Measurements from ENCODE around the gene LHPP.

LHPP gene

DNA sequence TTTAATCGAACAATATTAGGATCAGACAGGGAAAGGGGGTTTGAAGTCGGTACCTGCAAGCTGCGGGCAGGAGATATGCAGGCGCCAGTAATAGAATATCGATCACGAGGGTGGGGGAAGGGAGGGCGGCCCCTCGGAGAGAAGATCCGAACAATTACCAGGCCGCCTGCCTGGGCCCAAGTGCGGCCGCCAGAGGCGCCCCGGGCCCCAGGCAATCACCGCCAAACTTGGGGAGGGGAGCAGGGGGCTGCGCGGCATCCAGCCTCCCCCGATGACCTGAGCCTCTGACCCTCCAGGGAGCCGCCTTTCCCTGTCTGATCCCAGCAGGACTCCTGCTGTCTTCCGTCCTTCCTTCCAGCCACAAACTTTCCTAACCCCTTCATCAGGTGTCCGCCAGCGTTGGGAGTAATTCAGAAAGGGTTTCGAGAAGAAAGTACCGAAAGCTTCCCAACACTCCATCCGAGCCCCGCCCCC lies 12.9 kb upstream of the LHPP start:
- DNase-seq: no peak

DNA sequence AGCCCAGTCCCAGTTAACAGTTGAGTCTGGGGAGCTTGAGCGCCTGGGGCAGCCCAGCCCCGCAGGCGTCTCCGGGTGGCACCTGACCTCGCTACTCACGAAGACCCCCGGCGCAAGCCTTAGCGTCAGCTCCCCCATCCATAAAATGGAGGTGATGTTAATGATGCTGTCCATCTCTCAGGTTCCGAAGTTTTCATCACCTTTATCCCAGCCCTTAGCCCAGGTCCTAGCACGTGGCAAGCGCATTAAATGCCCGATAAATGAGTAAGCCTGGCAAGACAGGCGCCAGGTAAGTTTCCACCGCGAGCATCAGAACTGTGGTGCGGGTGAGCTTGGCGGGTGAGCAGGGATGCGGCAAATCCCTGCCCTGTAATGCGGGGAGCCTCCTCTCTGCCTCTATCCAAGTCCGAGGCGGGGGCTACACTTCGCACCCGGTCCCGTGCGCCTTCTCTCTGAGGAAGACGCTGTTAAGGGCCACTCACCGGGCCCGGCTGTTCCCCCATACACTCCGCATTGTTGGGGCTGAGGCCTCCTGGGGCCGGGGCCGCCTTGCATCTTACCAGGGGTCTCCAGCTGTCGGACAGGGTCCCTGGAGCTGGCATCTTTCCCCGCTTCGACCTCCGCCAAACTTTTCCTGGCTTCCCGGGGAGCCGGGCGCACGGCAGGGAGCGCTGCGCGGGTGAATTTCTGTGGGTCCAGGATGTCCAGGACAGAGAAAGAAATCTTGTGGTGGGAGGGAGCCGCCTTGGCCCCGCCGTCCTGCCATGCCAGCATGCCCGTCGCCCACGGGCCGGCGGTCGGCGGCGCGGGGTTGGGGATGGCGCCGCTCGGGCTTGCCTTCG lies 12.2 kb upstream of the LHPP start:
- no peak for DNase-seq

DNA sequence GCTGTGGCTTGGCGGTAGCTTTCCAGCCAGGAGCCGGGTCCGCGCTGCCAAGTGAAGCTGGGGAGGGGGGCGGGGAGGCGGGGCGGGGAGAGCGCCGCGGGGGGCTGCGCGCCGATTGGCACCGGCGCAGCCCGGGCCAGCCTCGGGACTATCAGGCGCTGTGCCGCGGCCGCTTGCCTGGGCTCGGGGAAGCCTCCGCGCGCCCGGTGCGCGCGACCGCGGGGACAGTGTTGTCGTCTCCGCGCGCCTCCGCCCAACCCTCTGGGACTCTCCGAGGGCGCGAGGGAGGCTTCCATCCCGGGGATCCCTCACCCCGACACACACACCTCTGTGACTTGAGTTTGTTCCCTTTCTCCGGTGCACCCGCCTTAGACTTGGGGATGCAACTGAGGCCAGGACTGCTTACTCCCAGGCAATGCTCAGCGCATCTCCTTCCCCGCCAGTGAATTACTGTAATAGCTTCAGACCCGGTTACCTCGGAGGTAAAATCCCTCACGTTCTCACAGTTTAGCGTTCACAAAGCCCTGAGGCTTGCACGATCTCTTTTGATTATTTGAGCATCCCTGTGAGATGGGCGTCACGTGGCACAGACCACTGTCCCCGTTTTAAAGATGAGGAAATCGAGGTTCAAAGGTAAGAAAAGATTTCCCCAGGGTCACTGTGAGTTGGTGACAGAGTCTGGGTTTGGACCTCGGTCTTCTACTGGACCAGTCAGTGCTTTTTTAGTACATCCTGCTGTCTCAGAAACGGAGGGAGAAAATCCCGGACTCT lies 11.4 kb upstream of the LHPP start, which contains the start of gene NKX1-2:
Gene NKX1-2 (minus strand): TSS at position 24 of the 771 bp plus-strand sequence. CDS start 92 bp downstream, outside the sequence.
- no peak for DNase-seq

- no peak for DNase-seq
Measured at GRCh38 chr10:124450783-124451057, 10.9 kb upstream of the LHPP start.

DNA sequence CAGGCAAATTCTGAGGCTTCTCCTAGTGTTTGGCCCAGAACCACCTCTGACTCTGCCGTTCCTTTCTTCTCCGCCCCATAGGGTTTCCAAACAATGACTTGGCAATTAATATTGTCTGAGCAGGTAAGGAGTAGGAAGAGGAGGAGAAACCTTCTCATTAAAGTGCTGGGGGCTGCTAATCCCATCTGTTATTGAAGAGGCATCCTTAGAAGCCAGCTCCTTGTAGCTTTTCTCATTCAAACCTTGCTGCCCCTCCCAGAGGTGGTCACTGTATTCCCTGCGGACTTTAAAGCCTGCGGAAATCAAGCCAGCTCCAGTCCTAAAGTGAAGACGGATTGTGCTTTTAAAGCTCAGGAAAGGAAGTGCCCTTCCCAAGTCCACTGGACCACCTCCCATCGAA lies 10.3 kb upstream of the LHPP start:
- DNase-seq: no peak

DNA sequence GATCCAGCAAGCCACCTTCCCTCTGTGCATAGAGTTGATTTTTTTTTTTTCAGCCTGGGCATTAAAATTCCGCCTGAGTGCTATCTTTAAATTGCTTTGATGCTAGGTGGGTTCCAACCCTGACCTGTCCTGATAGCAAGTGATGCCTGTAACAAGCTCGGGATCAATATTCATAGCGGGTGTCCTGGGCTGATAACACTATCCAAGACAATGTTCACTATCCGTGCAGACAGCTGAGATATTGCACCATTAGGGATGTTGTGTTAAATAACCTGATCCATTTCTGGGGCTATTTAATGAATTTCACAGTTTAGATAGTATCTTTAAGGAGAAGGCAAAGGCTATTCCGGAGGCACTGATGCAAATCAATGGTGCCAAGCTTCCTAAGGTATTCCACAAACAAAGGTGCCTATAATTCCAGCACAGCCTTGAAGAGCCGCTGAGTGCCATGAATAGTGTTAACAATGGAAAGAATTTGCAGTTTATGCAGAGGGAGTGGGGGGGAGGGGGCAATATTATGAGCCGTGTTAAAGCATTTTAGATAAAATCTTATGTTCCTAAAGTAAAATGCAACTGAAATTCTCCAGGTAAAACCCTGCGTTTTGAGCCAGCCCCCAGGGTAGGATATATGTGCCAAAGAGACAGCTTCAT lies 7.5 kb upstream of the LHPP start:
- DNase-seq: no peak

DNA sequence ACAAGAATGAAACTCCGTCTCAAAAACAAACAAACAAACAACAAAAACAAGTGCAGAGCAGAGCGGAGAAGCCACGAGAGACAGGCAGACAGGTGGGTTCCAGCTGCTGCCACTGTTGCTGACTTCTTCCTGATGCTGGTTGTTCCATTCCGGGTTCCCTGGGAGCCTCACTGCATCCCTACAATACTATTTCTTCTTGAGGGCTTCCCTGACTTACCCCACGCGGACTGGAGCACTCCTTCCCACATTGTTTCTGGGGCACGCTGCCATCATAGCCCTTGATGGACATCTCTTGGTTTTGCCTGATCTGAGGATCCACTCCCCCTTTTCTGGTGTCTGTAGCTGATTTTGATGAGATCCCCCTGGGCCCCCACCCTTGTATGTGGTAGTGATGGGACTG lies 6.2 kb upstream of the LHPP start:
- no peak for DNase-seq

GRCh38 chr10:124458473-124458872 lies 3.1 kb upstream of the LHPP start:
- no peak for DNase-seq

GRCh38 chr10:124458889-124459288 lies 2.7 kb upstream of the LHPP start:
- no peak for DNase-seq

- DNase-seq: no peak
Measured at GRCh38 chr10:124459395-124459794, 2.2 kb upstream of the LHPP start.

DNA sequence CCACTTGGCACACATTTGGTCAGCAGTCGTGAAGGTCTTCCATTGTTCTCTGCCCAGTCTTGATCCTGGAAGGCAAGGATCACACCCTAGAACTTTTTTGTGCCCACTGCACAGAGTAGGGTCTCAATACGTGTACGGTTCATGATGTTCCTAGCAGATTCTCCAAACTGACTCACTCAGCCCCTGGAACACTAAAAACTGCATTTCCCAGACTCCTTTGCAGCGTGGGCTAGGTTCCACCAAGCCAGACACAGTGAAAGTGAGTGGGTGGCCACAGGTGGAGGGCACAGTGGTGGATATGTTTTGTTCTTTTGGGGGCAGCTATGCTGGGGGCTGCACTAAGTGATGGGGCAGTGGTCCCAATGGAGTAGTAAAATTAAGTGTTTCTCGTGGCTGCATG lies 1.5 kb upstream of the LHPP start:
- no peak for DNase-seq

DNA sequence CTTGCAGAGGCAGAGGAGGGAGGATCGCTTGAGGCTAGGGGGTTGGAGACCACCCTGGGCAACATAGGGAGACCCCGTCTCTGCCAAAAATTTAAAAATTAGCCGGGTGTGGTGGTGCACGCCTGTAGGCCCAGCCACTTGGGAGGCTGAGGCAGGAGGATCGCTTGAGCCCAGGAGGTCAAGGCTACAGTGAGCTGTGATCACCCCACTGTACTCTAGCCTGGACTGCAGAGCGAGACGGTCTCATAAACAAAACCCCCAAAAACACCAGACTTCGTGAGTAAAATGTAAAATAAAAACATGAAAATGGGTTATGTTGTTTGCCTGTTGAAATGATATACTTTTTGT lies 699 bp downstream of the LHPP start:
- DNase-seq: no peak

GRCh38 chr10:124464028-124464965 lies 2.7 kb downstream of the LHPP start:
- no peak for DNase-seq

- DNase-seq: no peak
Measured at GRCh38 chr10:124465003-124465776, 3.6 kb downstream of the LHPP start.

DNA sequence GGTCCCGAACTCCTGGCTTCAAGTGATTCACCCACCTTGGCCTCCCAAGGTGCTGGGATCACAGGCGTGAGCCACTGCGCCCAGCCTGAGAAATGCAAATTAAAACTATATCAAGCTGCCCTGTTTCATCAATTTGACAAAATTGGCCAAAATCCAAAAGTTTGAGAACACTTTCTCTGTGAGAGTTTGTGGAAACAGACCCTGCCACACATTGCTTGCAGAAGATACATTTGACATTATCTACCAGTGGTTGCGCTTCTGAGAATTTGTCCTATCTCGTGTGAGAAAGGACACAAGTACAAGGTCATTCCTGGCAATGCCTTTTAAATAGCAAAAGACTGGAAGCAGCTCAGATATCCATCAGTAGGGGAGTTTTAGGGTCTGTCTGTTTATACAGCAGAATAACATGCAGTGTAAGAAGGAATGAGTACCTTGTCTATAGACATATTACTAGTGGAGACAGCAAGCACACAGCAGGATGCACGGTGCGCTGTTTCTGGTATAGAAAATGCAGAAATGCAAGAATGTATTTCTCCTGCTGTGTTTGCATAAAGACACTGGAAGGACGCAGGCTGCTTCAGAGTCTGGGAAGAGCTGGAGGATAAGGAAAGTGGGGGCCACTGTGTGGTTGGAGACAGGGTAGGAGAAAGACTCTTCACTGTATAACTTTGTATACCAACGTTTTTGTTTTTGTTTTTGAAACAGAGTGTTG lies 4.3 kb downstream of the LHPP start:
- DNase-seq: no peak

GRCh38 chr10:124467165-124467564 lies 5.5 kb downstream of the LHPP start:
- DNase-seq: no peak

- no peak for DNase-seq
Measured at GRCh38 chr10:124468624-124469023, 7.0 kb downstream of the LHPP start.

GRCh38 chr10:124469956-124470484 lies 8.4 kb downstream of the LHPP start:
- no peak for DNase-seq

DNA sequence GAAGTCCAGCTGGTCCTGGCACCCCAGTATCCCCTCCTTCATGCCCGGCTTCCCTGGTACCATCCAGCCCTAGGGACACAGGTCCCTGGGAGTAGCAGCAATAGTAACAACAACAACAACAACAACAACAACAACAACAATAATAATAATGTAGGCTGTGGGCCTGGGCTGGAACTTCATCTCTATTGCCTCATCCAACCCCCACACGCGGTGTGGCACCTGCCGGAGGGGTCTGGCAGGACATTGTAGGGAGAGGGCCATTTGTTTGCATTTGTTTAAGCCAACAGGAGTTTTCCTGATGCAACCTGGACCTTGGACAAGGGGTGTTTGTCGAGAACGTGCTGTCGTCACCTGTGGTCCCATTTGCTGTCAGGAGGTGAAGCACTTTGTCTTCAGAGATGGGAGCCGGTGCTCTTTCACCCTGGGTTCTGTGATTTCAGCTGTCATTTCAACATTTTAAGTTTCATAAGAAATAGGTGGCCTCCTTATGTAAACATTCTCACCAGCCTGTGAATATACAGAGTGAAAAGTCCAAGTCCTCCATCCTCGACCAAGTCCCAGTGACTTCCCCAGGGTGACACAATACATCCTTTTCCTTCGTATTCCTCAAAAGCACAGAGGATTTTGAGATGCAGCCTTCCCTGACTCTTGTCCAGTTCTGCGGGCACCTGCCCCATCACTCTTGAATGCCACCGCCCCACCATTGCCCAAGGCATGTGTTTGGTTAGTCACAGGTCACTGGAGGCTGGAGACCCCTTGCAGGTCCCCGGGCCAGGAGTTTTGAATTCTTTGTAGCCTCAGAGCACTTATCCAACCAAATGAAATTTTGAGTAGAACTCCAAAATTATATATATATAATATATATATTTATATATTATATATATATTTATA lies 9.2 kb downstream of the LHPP start:
- no peak for DNase-seq

DNA sequence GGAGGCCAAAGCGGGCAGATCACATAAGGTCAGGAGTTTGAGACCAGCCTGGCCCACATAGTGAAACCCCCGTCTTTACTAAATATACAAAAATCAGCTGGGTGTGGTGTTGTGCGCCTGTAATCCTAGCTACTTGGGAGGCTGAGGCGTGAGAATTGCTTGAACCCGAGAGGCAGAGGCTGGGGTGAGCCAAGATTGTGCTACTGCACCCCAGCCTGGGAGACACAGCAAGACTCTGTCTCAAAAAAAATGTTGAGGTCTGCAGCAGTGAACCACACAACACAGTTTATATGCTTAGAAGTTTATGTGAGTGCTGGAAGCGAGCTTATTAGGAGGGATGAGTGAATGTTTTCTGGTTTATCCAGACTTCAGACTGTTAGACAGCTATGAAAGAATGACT lies 10.4 kb downstream of the LHPP start:
- no peak for DNase-seq
